B cell (primary cell): ENCODE results near the gene TBX18. TPM values are rescaled to one million over a fixed set of nuclear protein-coding genes. Genes with fewer than 3 reads are reported as not detected.

ENCODE experiments used
- ATAC-seq: fragments of 200-7000 bp; cut with Tn5 transposase; one replicate; pipeline ENCODE4 v1.10.0; 2021; ENCODE audit warnings: low read depth, mild to moderate bottlenecking, moderate number of reproducible peaks, moderate library complexity
- CTCF ChIA-PET: fragments of 350-600 bp; sonication (Branson Sonifier 250); formaldehyde crosslinking; loops from one replicate; lab custom pipeline; 2021; ENCODE audit warnings: antibody characterized with exemption, inconsistent platforms; lab: Charles Lee
- POLR2A ChIA-PET: fragments of 350-600 bp; sonication (Branson Sonifier 250); formaldehyde crosslinking; loops from one replicate; lab custom pipeline; 2021; ENCODE audit warnings: antibody characterized with exemption; lab: Charles Lee
- DNase-seq: peaks from one replicate; pipeline ENCODE4 v3.0.0; 2013
- H2AFZ ChIP-seq: 2 replicates; pipeline ENCODE4 v1.6.1; 2012; ENCODE audit warnings: mild to moderate bottlenecking, low read depth, low read length; ENCODE audit not compliant: insufficient read depth, poor library complexity, severe bottlenecking
- H3K27ac ChIP-seq, 2 donors: 1 replicate in 1 of 2; 2 replicates in 1 of 2; pipeline ENCODE4 v1.5.1; 2012 to 2013; ENCODE audit warnings: low read length in 2 of 2, mild to moderate bottlenecking in 2 of 2, moderate library complexity in 1 of 2
- H3K27me3 ChIP-seq, 4 experiments: fragments of 200-600 bp in 1 of 4; sonication (generic) in 1 of 4; replicated peaks in 1 of 4; 1 replicate in 2 of 4; 2 replicates in 2 of 4; pipeline versions ENCODE4 v1.6.1 to v1.7.0; 2013 to 2016; ENCODE audit warnings: low read length in 3 of 4, mild to moderate bottlenecking in 2 of 4, mixed read lengths in 1 of 4, moderate library complexity in 1 of 4; ENCODE audit not compliant: insufficient read depth in 4 of 4, control insufficient read depth in 3 of 4; ENCODE audit errors: control extremely low read depth in 1 of 4
- H3K36me3 ChIP-seq, 2 experiments: replicated peaks in 1 of 2; 1 replicate in 1 of 2; 2 replicates in 1 of 2; pipeline versions ENCODE4 v1.6.1 to v1.7.1; 2013; ENCODE audit warnings: low read length in 1 of 2; ENCODE audit not compliant: insufficient read depth in 2 of 2, control insufficient read depth in 1 of 2; ENCODE audit errors: control extremely low read depth in 1 of 2, extremely low read depth in 1 of 2
- H3K4me1 ChIP-seq, 2 donors: fragments of 200-600 bp in 1 of 2; sonication (generic) in 1 of 2; 1 replicate in 1 of 2; 2 replicates in 1 of 2; pipeline versions ENCODE4 v1.5.1 to v1.6.1; 2013 to 2017; ENCODE audit warnings: low read length in 2 of 2; ENCODE audit not compliant: control insufficient read depth in 2 of 2, insufficient read depth in 2 of 2
- H3K4me2 ChIP-seq: replicated peaks from 2 replicates; pipeline ENCODE3; 2012; ENCODE audit warnings: mild to moderate bottlenecking, low read depth, low read length; ENCODE audit not compliant: poor library complexity, severe bottlenecking
- H3K4me3 ChIP-seq, 5 experiments: fragments of 200-600 bp in 1 of 5; sonication (generic) in 1 of 5; 1 replicate in 3 of 5; 2 replicates in 2 of 5; pipeline versions ENCODE4 v1.5.1 to v1.7.0; 2011 to 2016; ENCODE audit warnings: low read length in 4 of 5, mild to moderate bottlenecking in 4 of 5, low read depth in 2 of 5, control low read depth in 1 of 5, moderate library complexity in 1 of 5; ENCODE audit not compliant: insufficient read depth in 1 of 5; ENCODE audit errors: control extremely low read depth in 1 of 5, extremely low read depth in 1 of 5
- H3K79me2 ChIP-seq: fragments of 200-600 bp; sonication (generic); one replicate; pipeline ENCODE4 v1.6.0; 2016; ENCODE audit warnings: low read length; ENCODE audit not compliant: control insufficient read depth, insufficient read depth
- H3K9ac ChIP-seq: fragments of 200-600 bp; sonication (generic); 2 replicates; pipeline ENCODE4 v1.6.1; 2017; ENCODE audit warnings: mild to moderate bottlenecking, low read length, moderate library complexity
- H3K9me3 ChIP-seq, 3 donors: one replicate each; pipeline versions ENCODE4 v1.6.1 to v1.7.1; 2013; ENCODE audit warnings: low read length in 2 of 3; ENCODE audit not compliant: control insufficient read depth in 2 of 3, insufficient read depth in 1 of 3; ENCODE audit errors: control extremely low read depth in 1 of 3
- H4K20me1 ChIP-seq: 2 replicates; pipeline ENCODE4 v1.6.0; 2012; ENCODE audit warnings: mild to moderate bottlenecking, low read length; ENCODE audit not compliant: insufficient read depth, control insufficient read depth, poor library complexity, severe bottlenecking
- H3K27ac Mint-ChIP-seq: one replicate; pipeline ENCODE4 v1.8.0; 2021; ENCODE audit warnings: mixed read lengths
- H3K27me3 Mint-ChIP-seq: one replicate; pipeline ENCODE4 v1.8.0; 2021; ENCODE audit warnings: mixed read lengths
- H3K4me1 Mint-ChIP-seq: one replicate; pipeline ENCODE4 v1.8.0; 2021; ENCODE audit warnings: mixed read lengths
- H3K4me3 Mint-ChIP-seq: one replicate; pipeline ENCODE4 v1.8.0; 2021; ENCODE audit warnings: mixed read lengths
- H3K9me3 Mint-ChIP-seq: one replicate; pipeline ENCODE4 v1.8.0; 2022; ENCODE audit warnings: mixed read lengths; ENCODE audit not compliant: insufficient read depth
- EZH2 ChIP-seq: IDR thresholded peaks from 2 replicates; pipeline ENCODE4 v1.6.1; 2012; ENCODE audit warnings: borderline replicate concordance, low read depth, mild to moderate bottlenecking, moderate library complexity, low read length; ENCODE audit not compliant: insufficient read depth, poor library complexity, severe bottlenecking
- WGBS: methylation state at CpG from one replicate; pipeline ENCODE4 v1.1.5; 2013; ENCODE audit warnings: missing lambda C conversion rate; ENCODE audit not compliant: insufficient coverage; 5-methylcytosine and 5-hydroxymethylcytosine counted together
- intact Hi-C: fragments of 100-400 bp; cut with micrococcal nuclease; formaldehyde crosslinking; loops from one replicate; pipeline ENCODE4 v1.10.0; 2022
- polyA plus RNA-seq: library from polyadenylated mRNA; depleted of rRNA; stranded (reverse); fragments of >200 nt; gene quantifications from 2 replicates; pipeline ENCODE4 v1.2.3, GENCODE V29; 2012
- total RNA-seq, 2 donors: library from RNA; stranded (reverse); fragments of 120-200 nt in 1 of 2; gene quantifications; 1 replicate in 1 of 2; 2 replicates in 1 of 2; pipeline versions ENCODE4 v1.2.3 to v1.2.4, GENCODE V29; 2013 to 2022
- TF ChIP-seq, protein P1 (sequence below): fragments of 200-600 bp; IDR thresholded peaks from one replicate; pipeline ENCODE4 v1.8.0; 2022; ENCODE audit warnings: antibody characterized with exemption, mild to moderate bottlenecking

The TBX18 gene
- total and polyA plus RNA-seq, 2 donors (not counting 1 experiment from before 2014, with no cell fraction given), result not detected

DNA sequence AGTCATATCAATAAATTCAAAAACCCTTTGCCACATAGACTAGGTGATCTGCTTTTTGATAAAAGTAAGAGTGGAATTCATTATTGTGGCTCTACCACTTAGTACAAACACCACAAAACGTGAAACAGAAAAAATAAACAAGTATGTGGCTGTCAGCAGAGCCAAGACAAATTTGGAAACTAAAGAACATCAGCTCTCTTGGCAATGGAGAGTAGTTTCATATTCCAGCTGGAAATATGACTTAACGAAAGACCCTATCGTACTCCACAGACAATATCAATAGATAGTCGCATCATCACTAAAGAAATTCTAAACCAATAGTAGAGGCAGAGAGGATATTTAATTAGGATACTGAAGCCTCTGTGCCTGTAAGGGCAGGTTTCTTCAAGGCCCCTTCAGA, 20.8 kb downstream of the TBX18 start:
- ATAC-seq (no peak), DNase-seq (no peak)
- H3K27me3 Mint-ChIP-seq, result no peaks in the 10 kb centered on the region
- Histone ChIP-seq H3K79me2 (no peaks in the 10 kb centered on the region), H3K4me3 (no peak overlapping the region), H3K9me3 (no peaks in the 10 kb centered on the region), H3K4me1 (no peaks in the 10 kb centered on the region), H3K27ac (no peak overlapping the region), H3K36me3 (no peaks in the 10 kb centered on the region), H2AFZ (no peak overlapping the region), H3K27me3 (no peaks in the 10 kb centered on the region), H4K20me1 (no peaks in the 10 kb centered on the region), H3K9ac (no peak overlapping the region), H3K4me2 (no peak overlapping the region)
- no peak overlapping the region for H3K27ac Mint-ChIP-seq
- intact Hi-C loops, result no loop called here
- H3K4me3 Mint-ChIP-seq, result no peak overlapping the region
- POLR2A ChIA-PET, result no interaction called here
- H3K4me1 Mint-ChIP-seq, result no peaks in the 10 kb centered on the region
- CTCF ChIA-PET, result no interaction called here
- H3K9me3 Mint-ChIP-seq, result no peaks in the 10 kb centered on the region
- WGBS, result no CpG with 5 or more reads among the region's 4 CpGs
- TF ChIP-seq, protein P1, sequence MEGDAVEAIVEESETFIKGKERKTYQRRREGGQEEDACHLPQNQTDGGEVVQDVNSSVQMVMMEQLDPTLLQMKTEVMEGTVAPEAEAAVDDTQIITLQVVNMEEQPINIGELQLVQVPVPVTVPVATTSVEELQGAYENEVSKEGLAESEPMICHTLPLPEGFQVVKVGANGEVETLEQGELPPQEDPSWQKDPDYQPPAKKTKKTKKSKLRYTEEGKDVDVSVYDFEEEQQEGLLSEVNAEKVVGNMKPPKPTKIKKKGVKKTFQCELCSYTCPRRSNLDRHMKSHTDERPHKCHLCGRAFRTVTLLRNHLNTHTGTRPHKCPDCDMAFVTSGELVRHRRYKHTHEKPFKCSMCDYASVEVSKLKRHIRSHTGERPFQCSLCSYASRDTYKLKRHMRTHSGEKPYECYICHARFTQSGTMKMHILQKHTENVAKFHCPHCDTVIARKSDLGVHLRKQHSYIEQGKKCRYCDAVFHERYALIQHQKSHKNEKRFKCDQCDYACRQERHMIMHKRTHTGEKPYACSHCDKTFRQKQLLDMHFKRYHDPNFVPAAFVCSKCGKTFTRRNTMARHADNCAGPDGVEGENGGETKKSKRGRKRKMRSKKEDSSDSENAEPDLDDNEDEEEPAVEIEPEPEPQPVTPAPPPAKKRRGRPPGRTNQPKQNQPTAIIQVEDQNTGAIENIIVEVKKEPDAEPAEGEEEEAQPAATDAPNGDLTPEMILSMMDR, result no peak
- TF ChIP-seq EZH2, result no peak

DNA sequence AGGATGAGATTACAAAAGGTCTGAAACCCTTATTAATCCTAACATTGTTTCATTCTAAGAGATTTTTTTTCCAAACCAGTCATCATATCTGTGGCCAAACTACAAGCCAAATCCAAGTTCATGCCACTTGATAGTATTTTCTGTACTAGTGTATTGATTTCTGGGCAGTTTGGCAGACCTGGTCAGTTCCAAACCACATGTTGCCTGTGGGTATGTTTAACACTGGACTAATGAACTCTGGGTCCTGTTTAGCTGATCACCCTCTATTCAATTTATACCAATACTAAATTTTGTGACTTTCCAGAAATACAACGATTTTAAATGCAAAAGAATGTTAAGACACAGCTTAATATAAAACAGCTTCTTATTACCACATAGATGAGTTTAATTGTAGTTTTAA, 24.0 kb downstream of the TBX18 start:
- no peak overlapping the region for H3K27ac ChIP-seq
- ATAC-seq, result no peak
- no peaks in the 10 kb centered on the region for H3K27me3 Mint-ChIP-seq
- no peaks in the 10 kb centered on the region for H3K4me1 Mint-ChIP-seq
- no peak overlapping the region for H3K4me3 ChIP-seq
- H3K9ac ChIP-seq, result no peak overlapping the region
- intact Hi-C loops, result no loop called here
- H3K27me3 ChIP-seq, result no peaks in the 10 kb centered on the region
- no peaks in the 10 kb centered on the region for H3K4me1 ChIP-seq
- no peak for DNase-seq
- no peaks in the 10 kb centered on the region for H3K79me2 ChIP-seq
- H3K4me2 ChIP-seq, result no peak overlapping the region
- H4K20me1 ChIP-seq, result no peaks in the 10 kb centered on the region
- H3K4me3 Mint-ChIP-seq, result no peak overlapping the region
- no peaks in the 10 kb centered on the region for H3K36me3 ChIP-seq
- peaks cover 0 to 3% (median 0%) of the 10 kb centered on the region in 3 donors for H3K9me3 ChIP-seq
- WGBS, result no CpG with 5 or more reads among the region's 1 CpG
- TF ChIP-seq, protein P1, result no peak
- POLR2A ChIA-PET, result no interaction called here
- H2AFZ ChIP-seq, result no peak overlapping the region
- H3K9me3 Mint-ChIP-seq, result no peaks in the 10 kb centered on the region
- no peak overlapping the region for H3K27ac Mint-ChIP-seq
- CTCF ChIA-PET, result no interaction called here
